ENCODE measurements around the gene TSHZ3. TPM values are rescaled to one million over a fixed set of nuclear protein-coding genes. Genes with fewer than 3 reads are reported as not detected.

The TSHZ3 gene
- total RNA-seq, 1 donor from 2014 or later, result 0.77 TPM

GRCh38 chr19:31289381-31289880 is 59.8 kb downstream of the TSHZ3 start:
- no peak for DNase-seq (ENCODE audit: low read depth in 2 of 2)

- no peak for DNase-seq (ENCODE audit: low read depth in 2 of 2)
These were observed 62.7 kb downstream of the TSHZ3 start for GRCh38 chr19:31286491-31286890.

GRCh38 chr19:31285744-31286143 is 63.5 kb downstream of the TSHZ3 start:
- no peak for DNase-seq (ENCODE audit: low read depth in 2 of 2)

- DNase-seq (ENCODE audit: low read depth in 2 of 2), result no peak
These were observed 64.6 kb downstream of the TSHZ3 start for GRCh38 chr19:31284621-31285020.

GRCh38 chr19:31283701-31284100 is 65.5 kb downstream of the TSHZ3 start:
- DNase-seq (ENCODE audit: low read depth in 2 of 2), result no peak

- no peak for DNase-seq (ENCODE audit: low read depth in 2 of 2)
These were observed 66.9 kb downstream of the TSHZ3 start for GRCh38 chr19:31282346-31282745.

- DNase-seq (ENCODE audit: low read depth in 2 of 2), result no peak
These were observed 68.8 kb downstream of the TSHZ3 start for GRCh38 chr19:31280287-31281006.

- no peak for DNase-seq (ENCODE audit: low read depth in 2 of 2)
These were observed 69.8 kb downstream of the TSHZ3 start for GRCh38 chr19:31279436-31279765.

- no peak for DNase-seq (ENCODE audit: low read depth in 2 of 2)
These were observed 70.4 kb downstream of the TSHZ3 start for GRCh38 chr19:31278555-31279435.

GRCh38 chr19:31277516-31277915 is 71.7 kb downstream of the TSHZ3 start:
- DNase-seq (ENCODE audit: low read depth in 2 of 2), result no peak

GRCh38 chr19:31276831-31277230 is 72.4 kb downstream of the TSHZ3 start:
- DNase-seq (ENCODE audit: low read depth in 2 of 2), result no peak

- no peak for DNase-seq (ENCODE audit: low read depth in 2 of 2)
These were observed 74.2 kb downstream of the TSHZ3 start for GRCh38 chr19:31275068-31275334.

GRCh38 chr19:31274251-31275067 is 74.8 kb downstream of the TSHZ3 start:
- no peak for DNase-seq (ENCODE audit: low read depth in 2 of 2)

GRCh38 chr19:31272583-31273106 is 76.6 kb downstream of the TSHZ3 start:
- no peak for DNase-seq (ENCODE audit: low read depth in 2 of 2)

GRCh38 chr19:31271306-31271911 is 77.8 kb downstream of the TSHZ3 start:
- DNase-seq (ENCODE audit: low read depth in 2 of 2), result no peak

- no peak for DNase-seq (ENCODE audit: low read depth in 2 of 2)
These were observed 78.3 kb downstream of the TSHZ3 start for GRCh38 chr19:31270897-31271296.

- no peak for DNase-seq (ENCODE audit: low read depth in 2 of 2)
These were observed 79.7 kb downstream of the TSHZ3 start for GRCh38 chr19:31269425-31270127.

- DNase-seq (ENCODE audit: low read depth in 2 of 2), result no peak
These were observed 80.4 kb downstream of the TSHZ3 start for GRCh38 chr19:31268751-31269383.

- no peak for DNase-seq (ENCODE audit: low read depth in 2 of 2)
These were observed 82.5 kb downstream of the TSHZ3 start for GRCh38 chr19:31266731-31267130.

- DNase-seq (ENCODE audit: low read depth in 2 of 2), result no peak
These were observed 83.0 kb downstream of the TSHZ3 start for GRCh38 chr19:31266196-31266595.
